IPS DF 19.7 (cell line): Measurements from ENCODE around the gene DDX39A.
"Not testable (repeated sequence)": the region's sequence is repeated elsewhere in the genome, so short reads cannot be mapped to it uniquely, and the experiment has no call there.

Experiments used
- DNase-seq: peaks from one replicate; pipeline ENCODE4 v3.0.0-alpha.2; 2013; ENCODE audit warnings: low read depth, low spot score

The DDX39A gene

DNA sequence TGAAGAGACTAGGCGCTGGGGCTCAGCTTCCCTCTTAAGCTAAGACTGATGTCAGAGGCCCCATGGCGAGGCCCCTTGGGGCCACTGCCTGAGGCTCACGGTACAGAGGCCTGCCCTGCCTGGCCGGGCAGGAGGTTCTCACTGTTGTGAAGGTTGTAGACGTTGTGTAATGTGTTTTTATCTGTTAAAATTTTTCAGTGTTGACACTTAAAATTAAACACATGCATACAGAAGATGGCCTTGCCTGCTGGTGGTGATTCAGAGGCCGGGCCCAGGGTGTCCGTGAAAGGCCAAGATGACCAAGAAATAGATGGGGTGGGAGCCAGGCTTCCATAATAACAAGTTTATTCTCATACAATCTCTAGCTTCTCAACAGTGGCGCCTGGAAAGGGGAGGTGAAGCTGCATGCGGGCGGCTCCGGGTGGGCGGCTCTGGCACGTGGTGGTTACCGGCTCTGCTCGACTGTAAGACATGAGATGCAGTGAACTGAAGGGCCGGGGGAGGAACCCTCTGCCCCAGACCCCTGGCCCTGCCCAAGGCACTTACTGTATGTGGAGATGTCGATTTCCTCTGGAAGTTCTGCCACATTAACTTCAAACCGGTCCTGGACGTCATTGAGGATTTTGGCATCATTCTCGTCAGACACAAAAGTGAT lies 10.5 kb downstream of the DDX39A start:
- DNase-seq = no peak

GRCh38 chr19:14407605-14408484 lies 11.3 kb downstream of the DDX39A start:
- no peak for DNase-seq

- DNase-seq = no peak
Observed at GRCh38 chr19:14406645-14407401, 12.3 kb downstream of the DDX39A start.

DNA sequence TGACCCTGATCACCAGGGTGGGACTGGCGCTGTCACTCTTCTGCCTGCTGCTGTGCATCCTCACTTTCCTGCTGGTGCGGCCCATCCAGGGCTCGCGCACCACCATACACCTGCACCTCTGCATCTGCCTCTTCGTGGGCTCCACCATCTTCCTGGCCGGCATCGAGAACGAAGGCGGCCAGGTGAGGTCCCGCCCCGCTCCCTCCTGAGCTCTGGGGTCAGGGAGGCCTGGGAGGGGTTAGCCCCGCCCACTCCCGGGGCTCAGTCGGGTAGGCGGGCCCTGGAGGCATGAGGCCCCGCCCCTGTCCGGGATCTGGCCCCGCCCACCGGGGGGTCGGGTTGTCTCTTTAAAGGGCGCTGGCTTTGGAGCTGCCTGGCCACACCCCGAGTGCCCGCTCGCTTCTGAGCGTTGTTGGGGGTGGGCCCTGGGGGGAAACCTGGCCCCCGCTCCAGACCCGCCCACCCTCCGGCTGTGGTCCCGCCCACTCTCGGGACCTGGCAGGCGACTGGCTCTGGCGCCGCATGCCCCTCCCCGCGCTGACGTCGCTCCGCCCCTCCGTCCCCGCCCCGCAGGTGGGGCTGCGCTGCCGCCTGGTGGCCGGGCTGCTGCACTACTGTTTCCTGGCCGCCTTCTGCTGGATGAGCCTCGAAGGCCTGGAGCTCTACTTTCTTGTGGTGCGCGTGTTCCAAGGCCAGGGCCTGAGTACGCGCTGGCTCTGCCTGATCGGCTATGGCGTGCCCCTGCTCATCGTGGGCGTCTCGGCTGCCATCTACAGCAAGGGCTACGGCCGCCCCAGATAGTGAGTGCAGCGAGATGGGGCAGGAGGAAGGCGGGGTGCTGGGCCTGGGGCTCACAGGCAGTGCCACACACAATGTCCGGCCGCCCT lies 13.1 kb downstream of the DDX39A start:
- DNase-seq = peak; percentile 81

- DNase-seq = no peak
Observed at GRCh38 chr19:14405380-14405757, 13.8 kb downstream of the DDX39A start.

DNA sequence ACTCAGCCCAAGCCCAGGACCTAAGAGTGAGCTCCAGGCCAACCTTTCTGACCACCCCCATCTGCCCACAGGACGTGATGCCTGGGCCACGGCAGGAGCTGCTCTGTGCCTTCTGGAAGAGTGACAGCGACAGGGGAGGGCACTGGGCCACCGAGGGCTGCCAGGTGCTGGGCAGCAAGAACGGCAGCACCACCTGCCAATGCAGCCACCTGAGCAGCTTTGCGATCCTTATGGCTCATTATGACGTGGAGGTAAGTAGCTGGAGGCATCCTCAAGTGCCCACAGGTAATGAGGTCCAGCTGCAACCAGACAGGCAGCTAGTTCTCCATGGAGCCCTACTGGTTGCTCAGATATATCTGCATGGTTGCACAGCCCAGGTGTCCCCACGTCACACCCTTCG lies 14.8 kb downstream of the DDX39A start:
- DNase-seq = no peak

- DNase-seq = not testable (repeated sequence)
Observed at GRCh38 chr19:14403145-14403930, 15.8 kb downstream of the DDX39A start.

- DNase-seq = no peak
Observed at GRCh38 chr19:14402332-14403144, 16.6 kb downstream of the DDX39A start.

- no peak for DNase-seq
Observed at GRCh38 chr19:14401468-14402195, 17.5 kb downstream of the DDX39A start.

- no peak for DNase-seq
Observed at GRCh38 chr19:14400951-14401431, 18.1 kb downstream of the DDX39A start.

DNA sequence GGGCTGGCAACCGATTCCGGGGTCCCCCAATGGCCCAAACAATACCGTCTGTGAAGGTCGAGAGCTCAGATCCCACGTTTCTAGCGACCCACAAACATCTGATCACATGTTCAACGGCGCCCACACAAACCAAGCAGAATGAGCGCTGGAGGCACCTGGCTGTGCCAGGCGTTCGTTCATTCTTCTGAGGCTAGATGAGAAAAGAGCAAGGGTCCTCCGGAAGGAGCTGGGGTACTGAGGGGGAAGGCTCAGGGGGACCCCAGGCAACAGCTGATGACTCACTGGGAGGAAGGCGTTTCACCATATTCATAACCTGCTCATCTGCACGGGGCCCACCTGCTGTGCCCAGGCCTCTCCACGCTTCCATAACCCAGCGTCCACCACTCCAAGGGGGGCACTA lies 22.0 kb downstream of the DDX39A start:
- not testable (repeated sequence) for DNase-seq

GRCh38 chr19:14396730-14397129 lies 22.4 kb downstream of the DDX39A start:
- not testable (repeated sequence) for DNase-seq

- DNase-seq = no peak
Observed at GRCh38 chr19:14395710-14396336, 23.3 kb downstream of the DDX39A start.

DNA sequence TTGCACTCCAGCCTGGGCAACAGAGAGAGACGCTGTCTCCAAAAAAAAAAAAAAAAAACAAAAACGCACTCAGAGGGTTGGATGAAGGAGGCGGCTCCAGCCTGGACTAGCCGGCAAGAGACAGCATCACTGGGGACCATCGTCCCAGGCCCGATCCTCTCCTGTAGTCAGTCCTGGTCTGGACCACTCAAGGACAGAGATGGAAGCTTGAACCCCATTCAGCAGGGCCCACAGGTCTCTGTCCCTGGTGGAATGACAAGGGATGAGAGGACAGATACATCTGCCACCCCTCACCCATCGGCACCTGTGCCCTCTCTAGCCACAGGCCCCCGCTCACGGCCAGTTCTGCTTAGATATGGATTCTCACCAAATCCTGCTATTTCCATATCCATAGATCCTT lies 23.9 kb downstream of the DDX39A start:
- no peak for DNase-seq

- DNase-seq = no peak
Observed at GRCh38 chr19:14394167-14394566, 25.0 kb downstream of the DDX39A start.

- DNase-seq = no peak
Observed at GRCh38 chr19:14393329-14393728, 25.8 kb downstream of the DDX39A start.

DNA sequence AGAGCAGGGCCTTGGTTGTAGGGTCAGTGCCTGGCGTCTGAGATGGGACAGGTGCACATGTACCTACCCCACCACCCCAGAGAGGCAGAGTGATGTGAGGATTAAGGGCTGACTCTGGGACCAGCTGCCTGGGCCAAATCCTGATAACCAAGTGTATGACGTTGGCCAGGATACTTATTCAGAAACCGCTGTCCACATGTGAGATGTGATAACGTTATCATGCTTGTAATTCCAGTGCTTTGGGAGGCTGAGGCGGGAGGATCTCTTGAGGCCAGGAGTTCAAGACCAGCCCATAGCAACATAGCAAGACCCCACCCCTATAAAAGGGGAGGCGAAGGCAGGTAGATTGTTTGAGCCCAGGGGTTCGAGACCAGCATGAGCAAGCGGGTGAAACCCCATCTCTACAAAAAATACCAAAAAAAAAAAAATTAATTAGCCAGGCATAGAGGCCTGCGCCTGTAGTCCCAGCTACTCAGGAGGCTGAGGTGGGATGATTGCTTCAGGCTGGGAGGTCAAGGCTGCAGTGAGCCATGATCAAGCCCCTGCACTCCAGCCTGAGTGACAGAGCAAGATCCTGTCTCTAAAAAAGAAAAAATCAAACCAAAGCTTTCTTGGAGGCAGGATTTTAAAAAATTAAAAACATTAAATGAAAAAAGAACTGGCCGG lies 27.9 kb downstream of the DDX39A start:
- no peak for DNase-seq

DNA sequence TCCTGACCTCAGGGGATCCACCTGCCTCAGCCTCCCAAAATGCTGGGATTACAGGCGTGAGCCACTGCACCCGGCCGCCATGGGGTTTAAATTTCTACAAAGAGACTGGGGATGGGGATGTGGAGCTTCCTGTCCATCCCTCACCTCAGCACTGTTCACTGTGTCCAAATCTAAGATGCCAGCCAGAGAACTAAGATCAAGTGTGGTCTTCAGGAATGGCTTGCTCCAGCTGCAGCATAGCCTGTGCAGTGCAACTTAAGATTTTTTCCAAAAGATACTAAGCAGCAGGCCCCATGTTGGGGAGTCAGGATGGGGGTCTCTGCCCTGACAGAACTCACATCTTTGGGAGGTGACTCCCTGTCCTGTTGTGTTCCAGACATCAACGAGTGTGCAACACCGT lies 28.6 kb downstream of the DDX39A start:
- no peak for DNase-seq
